ENCODE measurements around the gene VAV2. TPM values are rescaled to one million over a fixed set of nuclear protein-coding genes. Genes with fewer than 3 reads are reported as not detected.

VAV2 gene
- total RNA-seq, 3 donors from 2014 or later = 5.3 to 9.5 (median 8.8) TPM

DNA sequence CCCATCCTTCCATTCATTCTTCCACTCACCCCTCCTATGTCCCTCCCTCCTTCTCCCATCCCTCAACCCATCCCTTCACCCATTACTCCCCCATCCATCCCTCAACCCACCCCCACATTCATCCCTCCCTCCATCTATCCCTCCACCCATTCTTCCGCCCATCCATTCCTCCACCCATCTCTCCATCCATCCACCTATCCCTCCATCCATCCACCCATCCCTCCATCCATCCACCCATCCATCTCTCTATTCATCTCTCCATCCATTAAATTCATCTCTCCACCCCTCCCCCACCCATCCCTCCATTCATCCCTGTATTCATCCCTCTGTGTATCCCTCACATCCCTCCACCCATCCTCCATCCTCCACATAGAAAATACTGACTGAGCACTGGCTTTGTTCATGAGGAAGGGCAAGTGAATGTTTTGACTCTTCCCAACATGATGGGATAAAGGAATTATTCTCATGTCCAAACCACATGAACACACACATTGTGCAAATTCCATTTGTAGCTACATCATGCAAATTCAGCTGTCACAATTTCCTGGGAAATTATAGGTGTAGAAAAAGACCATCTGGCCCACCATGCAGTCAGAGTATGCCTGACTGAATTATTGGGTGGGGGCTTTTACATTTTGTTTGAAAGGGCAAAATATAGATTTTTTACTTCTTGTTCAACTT lies 6.9 kb upstream of the VAV2 start:
- intact Hi-C loops (cut with DNase I; ENCODE audit: low total_unique reads) = no loop called here
- DNase-seq (ENCODE audit: low spot score in 2 of 2) = no peak
- no peaks in the 10 kb centered on the region for H3K36me3 ChIP-seq

DNA sequence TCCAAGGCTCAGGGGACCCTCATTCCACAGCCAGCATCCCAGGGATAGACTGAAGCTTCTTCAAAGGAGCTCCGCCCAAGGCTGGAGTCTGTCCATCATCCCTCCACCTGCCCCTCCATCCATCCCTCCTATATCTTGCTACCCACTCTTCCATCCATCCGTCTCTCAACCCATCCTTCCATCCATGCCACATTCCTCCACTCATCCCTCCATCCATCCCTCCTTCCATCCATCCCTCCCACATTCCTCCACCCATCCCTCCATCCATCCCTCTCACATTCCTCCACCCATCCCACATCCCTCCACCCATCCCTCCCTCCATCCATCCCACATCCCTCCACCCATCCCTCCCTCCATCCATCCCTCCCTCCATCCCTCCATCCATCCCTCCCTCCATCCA lies 5.5 kb upstream of the VAV2 start:
- intact Hi-C loops (cut with DNase I; ENCODE audit: low total_unique reads) = no loop called here
- H3K9me3 ChIP-seq = no peaks in the 10 kb centered on the region

More for the DNA sequence above, 6.9 kb upstream of the VAV2 start:
- H3K9me3 ChIP-seq = no peaks in the 10 kb centered on the region
- H3K27ac ChIP-seq = no peak overlapping the region
- H3K4me1 ChIP-seq = peaks cover 0 to 2% of the 10 kb centered on the region in 2 donors
- H3K4me3 ChIP-seq = no peak overlapping the region
- TF ChIP-seq POLR2A (IDR thresholded peaks at IDR 0.05) = no peak
- TF ChIP-seq POLR2AphosphoS5 (IDR thresholded peaks at IDR 0.05) = no peak
- TF ChIP-seq, protein P1, sequence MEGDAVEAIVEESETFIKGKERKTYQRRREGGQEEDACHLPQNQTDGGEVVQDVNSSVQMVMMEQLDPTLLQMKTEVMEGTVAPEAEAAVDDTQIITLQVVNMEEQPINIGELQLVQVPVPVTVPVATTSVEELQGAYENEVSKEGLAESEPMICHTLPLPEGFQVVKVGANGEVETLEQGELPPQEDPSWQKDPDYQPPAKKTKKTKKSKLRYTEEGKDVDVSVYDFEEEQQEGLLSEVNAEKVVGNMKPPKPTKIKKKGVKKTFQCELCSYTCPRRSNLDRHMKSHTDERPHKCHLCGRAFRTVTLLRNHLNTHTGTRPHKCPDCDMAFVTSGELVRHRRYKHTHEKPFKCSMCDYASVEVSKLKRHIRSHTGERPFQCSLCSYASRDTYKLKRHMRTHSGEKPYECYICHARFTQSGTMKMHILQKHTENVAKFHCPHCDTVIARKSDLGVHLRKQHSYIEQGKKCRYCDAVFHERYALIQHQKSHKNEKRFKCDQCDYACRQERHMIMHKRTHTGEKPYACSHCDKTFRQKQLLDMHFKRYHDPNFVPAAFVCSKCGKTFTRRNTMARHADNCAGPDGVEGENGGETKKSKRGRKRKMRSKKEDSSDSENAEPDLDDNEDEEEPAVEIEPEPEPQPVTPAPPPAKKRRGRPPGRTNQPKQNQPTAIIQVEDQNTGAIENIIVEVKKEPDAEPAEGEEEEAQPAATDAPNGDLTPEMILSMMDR (IDR thresholded peaks at IDR 0.05) = no peak
- H3K27me3 ChIP-seq = no peaks in the 10 kb centered on the region

DNA sequence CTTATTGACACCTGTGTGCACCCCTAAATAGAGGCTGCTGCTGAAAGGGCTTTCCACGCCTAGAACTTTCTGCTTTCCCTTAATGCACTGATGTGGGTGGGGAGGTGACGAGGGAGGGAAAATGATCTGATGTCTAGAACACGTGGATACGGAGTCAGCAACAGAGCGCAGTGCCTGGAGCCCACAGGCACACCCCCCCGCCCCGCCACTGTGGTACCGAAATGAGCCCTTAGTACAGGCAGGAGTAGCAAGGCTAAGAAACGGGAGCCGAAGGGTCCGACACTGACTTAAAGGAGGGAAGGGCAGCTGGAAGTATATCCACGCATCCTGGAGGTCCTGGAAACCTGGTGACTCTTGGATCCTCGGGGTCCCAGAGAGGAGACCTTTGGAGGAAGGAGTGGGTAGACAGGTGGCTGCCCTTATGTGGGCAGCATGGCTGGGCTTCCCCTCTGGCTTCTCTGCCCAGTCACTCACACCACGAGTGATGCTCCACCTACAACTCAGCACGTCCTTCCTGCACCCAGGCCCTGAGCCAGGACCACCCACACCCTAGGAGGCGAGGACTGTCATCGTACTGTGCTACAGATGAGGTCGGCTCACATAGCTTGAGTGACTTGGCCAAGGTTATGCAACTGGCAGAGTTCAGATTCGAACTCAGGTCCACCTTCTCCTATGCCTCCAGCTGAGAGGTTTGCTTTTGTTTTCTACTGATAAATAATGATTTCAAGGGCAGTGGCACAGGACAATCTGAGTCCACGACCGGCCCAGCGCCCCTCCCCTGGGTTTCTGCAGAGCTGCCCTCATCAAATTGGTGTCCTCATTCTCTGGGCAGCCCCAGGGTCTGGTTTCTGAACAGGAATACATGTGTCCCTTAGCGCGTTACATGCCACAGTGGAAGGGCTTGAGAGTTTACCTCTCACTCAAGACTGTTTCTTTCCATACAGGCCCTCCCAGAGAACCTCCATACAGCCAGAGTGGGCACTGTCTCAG lies 4.7 kb upstream of the VAV2 start:
- TF ChIP-seq POLR2A (IDR thresholded peaks at IDR 0.05) = no peak
- TF ChIP-seq POLR2AphosphoS5 (IDR thresholded peaks at IDR 0.05) = no peak
- TF ChIP-seq, protein P1 (IDR thresholded peaks at IDR 0.05) = no peak
- DNase-seq (ENCODE audit: low spot score in 2 of 2) = no peak
- no peak overlapping the region for H3K4me3 ChIP-seq

More for the DNA sequence above, 5.5 kb upstream of the VAV2 start:
- H3K36me3 ChIP-seq = no peaks in the 10 kb centered on the region
- TF ChIP-seq POLR2A (IDR thresholded peaks at IDR 0.05) (no peak), POLR2AphosphoS5 (IDR thresholded peaks at IDR 0.05) (no peak)
- TF ChIP-seq, protein P1 (IDR thresholded peaks at IDR 0.05) = no peak
- no peak for DNase-seq (ENCODE audit: low spot score in 2 of 2)
- H3K27me3 ChIP-seq = no peaks in the 10 kb centered on the region
- no peak overlapping the region for H3K27ac ChIP-seq
- no peak overlapping the region for H3K4me3 ChIP-seq
- H3K4me1 ChIP-seq = peaks cover 0 to 5% of the 10 kb centered on the region in 2 donors

DNA sequence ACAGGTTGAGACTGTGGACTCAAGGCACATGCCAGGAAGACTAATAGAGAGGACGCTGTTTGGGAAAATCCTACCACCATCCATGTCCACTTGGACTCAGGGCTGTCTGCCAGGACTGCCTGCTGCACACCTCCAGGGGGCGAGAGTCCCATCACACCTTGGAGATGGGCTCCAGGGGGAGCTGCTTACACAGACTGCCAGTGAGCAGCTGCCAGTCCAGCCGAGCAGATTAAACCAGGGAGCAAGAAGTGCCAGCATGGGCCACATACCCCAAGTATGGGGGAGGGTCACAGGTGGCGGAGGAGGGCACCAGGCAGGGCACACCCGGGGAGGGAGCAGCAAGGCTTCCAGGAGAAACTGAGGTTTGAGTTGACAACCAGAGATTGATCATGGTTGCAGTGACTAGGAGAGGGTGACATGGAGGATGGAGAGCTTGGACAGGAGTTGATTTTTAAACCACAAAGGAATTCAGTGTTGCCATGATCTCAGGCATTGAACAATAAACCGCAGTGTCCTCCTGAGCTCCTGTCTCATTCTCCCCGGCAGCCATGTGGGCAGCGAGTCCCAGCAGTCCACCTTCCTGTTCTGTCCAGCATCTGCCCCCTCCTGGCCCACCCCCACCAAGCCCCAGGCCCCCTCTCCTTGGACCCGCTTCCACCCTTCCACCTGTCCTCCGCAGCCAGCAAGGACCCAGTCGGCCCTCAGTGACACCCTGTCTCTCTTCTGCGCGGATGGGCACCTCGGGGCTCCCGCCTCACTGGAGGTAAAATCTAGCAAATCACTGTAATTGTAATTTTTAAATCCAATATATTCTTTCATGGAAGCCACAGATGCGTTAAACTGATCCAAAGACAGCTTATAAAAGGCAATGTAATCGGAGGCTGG lies 3.1 kb upstream of the VAV2 start:
- TF ChIP-seq POLR2A (IDR thresholded peaks at IDR 0.05) (no peak), POLR2AphosphoS5 (IDR thresholded peaks at IDR 0.05) (no peak)
- TF ChIP-seq, protein P1 (IDR thresholded peaks at IDR 0.05) = no peak
- H3K36me3 ChIP-seq = no peaks in the 10 kb centered on the region
- no peak for DNase-seq (ENCODE audit: low spot score in 2 of 2)
- no peaks in the 10 kb centered on the region for H3K27me3 ChIP-seq
- H3K27ac ChIP-seq = no peak overlapping the region
- peaks cover 0 to 8% of the 10 kb centered on the region in 2 donors for H3K4me1 ChIP-seq
- H3K9me3 ChIP-seq = no peaks in the 10 kb centered on the region
- no peak overlapping the region for H3K4me3 ChIP-seq
- intact Hi-C loops (cut with DNase I; ENCODE audit: low total_unique reads) = no loop called here

More for the DNA sequence above, 4.7 kb upstream of the VAV2 start:
- intact Hi-C loops (cut with DNase I; ENCODE audit: low total_unique reads) = no loop called here
- no peaks in the 10 kb centered on the region for H3K27me3 ChIP-seq
- no peak overlapping the region for H3K27ac ChIP-seq
- no peaks in the 10 kb centered on the region for H3K36me3 ChIP-seq
- no peaks in the 10 kb centered on the region for H3K9me3 ChIP-seq
- H3K4me1 ChIP-seq = peaks cover 0 to 5% of the 10 kb centered on the region in 2 donors

Measured in breast epithelium (tissue), 4 donors.